ENCODE data around the gene WDR82.

DNA sequence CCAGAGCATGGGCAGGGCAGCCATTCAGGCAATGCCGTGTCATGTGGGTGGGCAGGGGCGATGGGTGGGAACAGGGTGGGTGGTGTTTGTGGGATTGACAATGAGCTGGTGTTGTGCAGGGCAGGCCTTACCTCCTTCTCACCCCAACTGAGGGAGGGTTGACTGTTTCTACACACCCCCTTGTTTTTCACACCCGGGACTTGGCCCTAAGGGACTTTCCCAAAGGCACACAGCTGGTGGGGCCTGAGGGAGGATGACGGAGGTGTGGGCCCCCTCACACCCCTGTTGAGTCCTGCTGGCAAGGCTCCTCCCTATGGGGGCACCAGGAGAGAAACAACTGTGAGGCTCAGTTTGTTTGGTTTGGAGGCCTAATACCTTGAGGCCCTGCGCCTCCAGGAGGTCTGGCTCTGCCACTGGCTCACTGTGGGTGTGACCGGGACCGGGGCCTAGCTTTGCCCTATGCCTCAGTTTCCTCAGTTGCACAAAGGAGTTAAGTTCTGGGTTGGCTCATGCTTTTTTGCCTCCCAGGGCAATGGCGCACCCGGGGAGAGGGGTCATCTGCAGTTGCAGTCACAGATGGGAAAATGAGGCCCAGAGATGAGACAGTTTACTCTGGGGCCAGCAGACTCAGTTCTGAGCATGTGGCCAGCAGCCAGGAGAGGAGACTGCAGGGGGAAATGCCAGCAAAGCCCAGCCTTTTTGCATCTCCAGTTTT lies 32.6 kb upstream of the WDR82 start:
- TF ChIP-seq, protein P1, sequence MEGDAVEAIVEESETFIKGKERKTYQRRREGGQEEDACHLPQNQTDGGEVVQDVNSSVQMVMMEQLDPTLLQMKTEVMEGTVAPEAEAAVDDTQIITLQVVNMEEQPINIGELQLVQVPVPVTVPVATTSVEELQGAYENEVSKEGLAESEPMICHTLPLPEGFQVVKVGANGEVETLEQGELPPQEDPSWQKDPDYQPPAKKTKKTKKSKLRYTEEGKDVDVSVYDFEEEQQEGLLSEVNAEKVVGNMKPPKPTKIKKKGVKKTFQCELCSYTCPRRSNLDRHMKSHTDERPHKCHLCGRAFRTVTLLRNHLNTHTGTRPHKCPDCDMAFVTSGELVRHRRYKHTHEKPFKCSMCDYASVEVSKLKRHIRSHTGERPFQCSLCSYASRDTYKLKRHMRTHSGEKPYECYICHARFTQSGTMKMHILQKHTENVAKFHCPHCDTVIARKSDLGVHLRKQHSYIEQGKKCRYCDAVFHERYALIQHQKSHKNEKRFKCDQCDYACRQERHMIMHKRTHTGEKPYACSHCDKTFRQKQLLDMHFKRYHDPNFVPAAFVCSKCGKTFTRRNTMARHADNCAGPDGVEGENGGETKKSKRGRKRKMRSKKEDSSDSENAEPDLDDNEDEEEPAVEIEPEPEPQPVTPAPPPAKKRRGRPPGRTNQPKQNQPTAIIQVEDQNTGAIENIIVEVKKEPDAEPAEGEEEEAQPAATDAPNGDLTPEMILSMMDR (IDR thresholded peaks at IDR 0.05; ENCODE audit: borderline replicate concordance, extremely low read depth, low read length, poor library complexity, severe bottlenecking) = no peak
- no peak for TF ChIP-seq EZH2 (IDR thresholded peaks at IDR 0.05; ENCODE audit: borderline replicate concordance, low read depth, low read length, severe bottlenecking)

Data from DND-41 (cell line).